KMS-11 (cell line): ENCODE results near the gene SUPT3H.

Experiments used
- H2AFZ ChIP-seq: fragments of 200-600 bp; sonication (generic); 2 replicates; pipeline ENCODE4 v1.6.1; 2016; ENCODE audit warnings: antibody characterized with exemption, mixed run types, low read depth
- H3K27ac ChIP-seq: fragments of 200-600 bp; sonication (generic); 2 replicates; pipeline ENCODE4 v1.6.1; 2016; ENCODE audit warnings: mild to moderate bottlenecking, mixed run types
- H3K27me3 ChIP-seq: fragments of 200-600 bp; sonication (generic); 2 replicates; pipeline ENCODE4 v1.6.1; 2017; ENCODE audit warnings: mild to moderate bottlenecking, low read depth, mixed run types, moderate library complexity; ENCODE audit not compliant: insufficient read depth
- H3K36me3 ChIP-seq: fragments of 200-600 bp; sonication (generic); 2 replicates; pipeline ENCODE4 v1.6.1; 2017; ENCODE audit warnings: mild to moderate bottlenecking, mixed run types; ENCODE audit not compliant: insufficient read depth
- H3K4me1 ChIP-seq: fragments of 200-600 bp; sonication (generic); 2 replicates; pipeline ENCODE4 v1.6.1; 2016; ENCODE audit warnings: mild to moderate bottlenecking, low read depth, mixed run types; ENCODE audit not compliant: poor library complexity, severe bottlenecking
- H3K4me2 ChIP-seq: fragments of 200-600 bp; sonication (generic); 2 replicates; pipeline ENCODE4 v1.7.0; 2016; ENCODE audit warnings: mild to moderate bottlenecking, mixed run types
- H3K4me3 ChIP-seq: fragments of 200-600 bp; sonication (generic); IDR thresholded peaks from 2 replicates; pipeline ENCODE4 v1.6.1; 2017; ENCODE audit warnings: low read depth, low read length, mixed read lengths; ENCODE audit not compliant: insufficient read depth
- H3K79me2 ChIP-seq: fragments of 200-600 bp; sonication (generic); 2 replicates; pipeline ENCODE4 v1.6.1; 2016; ENCODE audit warnings: low read depth, mixed run types; ENCODE audit not compliant: insufficient read depth
- H3K9ac ChIP-seq: fragments of 200-600 bp; sonication (generic); 2 replicates; pipeline ENCODE4 v1.6.1; 2016; ENCODE audit warnings: mild to moderate bottlenecking, mixed run types
- H4K20me1 ChIP-seq: fragments of 200-600 bp; sonication (generic); 2 replicates; pipeline ENCODE4 v1.6.1; 2016; ENCODE audit warnings: mild to moderate bottlenecking, mixed run types; ENCODE audit not compliant: insufficient read depth
- TF ChIP-seq, protein P1 (sequence below): fragments of 200-600 bp; sonication (generic); conservative IDR thresholded peaks from 2 replicates; pipeline ENCODE4 v1.6.1; 2017; ENCODE audit warnings: low read depth, mild to moderate bottlenecking, antibody characterized with exemption, low read length, moderate library complexity, mixed read lengths

The SUPT3H gene

DNA sequence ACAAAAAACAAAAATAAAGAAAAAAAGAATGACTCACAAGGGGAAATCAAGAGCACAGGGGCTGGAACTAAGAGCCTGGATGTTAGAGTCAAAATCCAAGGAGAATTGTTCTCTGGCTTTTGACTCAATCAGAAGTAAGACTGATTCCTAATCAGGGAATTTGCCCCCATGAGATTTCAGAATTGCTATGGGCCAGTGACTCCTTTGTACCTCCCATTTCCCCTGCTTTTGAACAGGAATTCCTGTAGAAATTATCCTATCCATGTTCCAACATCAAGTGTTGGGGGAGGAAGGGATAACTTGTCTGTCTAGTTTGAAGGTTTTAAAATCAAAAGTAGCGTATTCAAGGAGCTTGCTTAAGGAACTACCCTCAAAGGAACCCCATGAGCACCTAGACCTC, 593.5 kb downstream of the SUPT3H start:
- H3K79me2 ChIP-seq = no peaks in the 10 kb centered on the region

GRCh38 chr6:44782892-44783291, 594.8 kb downstream of the SUPT3H start:
- no peak overlapping the region for H3K4me3 ChIP-seq
- H2AFZ ChIP-seq = no peak overlapping the region
- no peaks in the 10 kb centered on the region for H3K36me3 ChIP-seq
- H3K4me1 ChIP-seq = no peaks in the 10 kb centered on the region
- no peak overlapping the region for H3K9ac ChIP-seq
- no peak overlapping the region for H3K4me2 ChIP-seq
- TF ChIP-seq, protein P1, sequence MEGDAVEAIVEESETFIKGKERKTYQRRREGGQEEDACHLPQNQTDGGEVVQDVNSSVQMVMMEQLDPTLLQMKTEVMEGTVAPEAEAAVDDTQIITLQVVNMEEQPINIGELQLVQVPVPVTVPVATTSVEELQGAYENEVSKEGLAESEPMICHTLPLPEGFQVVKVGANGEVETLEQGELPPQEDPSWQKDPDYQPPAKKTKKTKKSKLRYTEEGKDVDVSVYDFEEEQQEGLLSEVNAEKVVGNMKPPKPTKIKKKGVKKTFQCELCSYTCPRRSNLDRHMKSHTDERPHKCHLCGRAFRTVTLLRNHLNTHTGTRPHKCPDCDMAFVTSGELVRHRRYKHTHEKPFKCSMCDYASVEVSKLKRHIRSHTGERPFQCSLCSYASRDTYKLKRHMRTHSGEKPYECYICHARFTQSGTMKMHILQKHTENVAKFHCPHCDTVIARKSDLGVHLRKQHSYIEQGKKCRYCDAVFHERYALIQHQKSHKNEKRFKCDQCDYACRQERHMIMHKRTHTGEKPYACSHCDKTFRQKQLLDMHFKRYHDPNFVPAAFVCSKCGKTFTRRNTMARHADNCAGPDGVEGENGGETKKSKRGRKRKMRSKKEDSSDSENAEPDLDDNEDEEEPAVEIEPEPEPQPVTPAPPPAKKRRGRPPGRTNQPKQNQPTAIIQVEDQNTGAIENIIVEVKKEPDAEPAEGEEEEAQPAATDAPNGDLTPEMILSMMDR = no peak
- H3K27me3 ChIP-seq = no peaks in the 10 kb centered on the region
- H3K27ac ChIP-seq = no peak overlapping the region
- no peaks in the 10 kb centered on the region for H3K79me2 ChIP-seq
- no peaks in the 10 kb centered on the region for H4K20me1 ChIP-seq

More for the DNA sequence above, 593.5 kb downstream of the SUPT3H start:
- Histone ChIP-seq H3K36me3 (no peaks in the 10 kb centered on the region), H3K4me1 (no peaks in the 10 kb centered on the region), H3K27me3 (no peaks in the 10 kb centered on the region), H4K20me1 (no peaks in the 10 kb centered on the region), H2AFZ (no peak overlapping the region), H3K4me3 (no peak overlapping the region), H3K4me2 (no peak overlapping the region), H3K27ac (no peak overlapping the region), H3K9ac (no peak overlapping the region)
- TF ChIP-seq, protein P1 = no peak

DNA sequence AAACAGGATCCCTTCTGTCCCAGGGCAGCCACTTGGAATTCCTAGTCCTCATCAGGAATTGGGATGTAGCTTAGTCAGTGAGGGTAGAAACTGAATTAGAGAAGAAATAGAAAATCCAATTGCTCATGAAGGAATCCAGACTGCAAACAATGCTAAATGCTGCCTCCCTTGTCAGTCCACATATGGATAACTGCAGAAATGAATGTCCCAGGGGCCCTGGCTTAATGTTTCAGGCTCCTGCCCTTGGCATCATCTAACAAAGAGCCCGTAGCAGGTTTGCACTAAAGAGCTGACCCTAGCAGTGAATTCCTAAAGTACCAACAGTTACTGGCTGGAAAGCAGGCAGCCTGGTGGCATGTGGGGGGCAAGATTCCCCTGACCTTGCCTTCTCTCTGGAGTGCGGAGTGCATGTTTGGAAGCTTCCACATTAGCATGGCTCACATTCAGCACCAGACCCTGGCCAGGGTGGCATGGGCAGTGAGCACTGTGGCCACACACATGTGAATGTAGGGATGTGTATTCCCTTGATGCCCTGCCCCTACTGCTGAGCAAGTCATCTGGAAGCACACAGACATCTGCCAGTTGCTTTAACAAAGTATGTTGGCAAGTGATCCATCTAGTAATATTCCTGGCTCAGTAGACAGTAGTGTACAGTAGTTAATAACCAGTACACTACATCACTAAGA, 595.7 kb downstream of the SUPT3H start:
- H2AFZ ChIP-seq = no peak overlapping the region
- H3K27ac ChIP-seq = no peak overlapping the region
- H3K4me3 ChIP-seq = no peak overlapping the region
- H3K27me3 ChIP-seq = no peaks in the 10 kb centered on the region
- no peaks in the 10 kb centered on the region for H3K4me1 ChIP-seq
- TF ChIP-seq, protein P1 = no peak
- H3K9ac ChIP-seq = no peak overlapping the region
- no peaks in the 10 kb centered on the region for H3K79me2 ChIP-seq
- H3K4me2 ChIP-seq = no peak overlapping the region
- no peaks in the 10 kb centered on the region for H3K36me3 ChIP-seq
- no peaks in the 10 kb centered on the region for H4K20me1 ChIP-seq

- Histone ChIP-seq H3K4me1 (no peaks in the 10 kb centered on the region), H4K20me1 (no peaks in the 10 kb centered on the region), H3K4me3 (no peak overlapping the region), H3K36me3 (no peaks in the 10 kb centered on the region), H3K27me3 (no peaks in the 10 kb centered on the region), H3K4me2 (no peak overlapping the region), H3K27ac (no peak overlapping the region), H3K79me2 (no peaks in the 10 kb centered on the region), H3K9ac (no peak overlapping the region), H2AFZ (no peak overlapping the region)
- TF ChIP-seq, protein P1 = no peak
Observed at GRCh38 chr6:44780161-44780560, 597.6 kb downstream of the SUPT3H start.
